Gastroesophageal sphincter (tissue), 3 donors: ENCODE results near the gene RYR2.
"Not testable (repeated sequence)": the region's sequence is repeated elsewhere in the genome, so short reads cannot be mapped to it uniquely, and the experiment has no call there.

Experiments
- EP300 ChIP-seq: sonication (generic); formaldehyde crosslinking; IDR thresholded peaks from one replicate; pipeline ENCODE4 v1.6.1; 2017; ENCODE audit warnings: antibody characterized with exemption, mild to moderate bottlenecking
- POLR2A ChIP-seq, 2 donors: fragments of 450-650 bp; IDR thresholded peaks; one replicate each; pipeline ENCODE4 v1.6.1; 2017; ENCODE audit warnings: antibody characterized with exemption in 2 of 2, mild to moderate bottlenecking in 2 of 2, moderate library complexity in 1 of 2
- POLR2AphosphoS5 ChIP-seq: sonication (generic); formaldehyde crosslinking; IDR thresholded peaks from one replicate; pipeline ENCODE4 v1.6.1; 2017; ENCODE audit warnings: antibody characterized with exemption
- TF ChIP-seq, protein P1 (sequence below), 4 experiments: fragments of 200-600 bp in 2 of 4; fragments of 450-650 bp in 2 of 4; sonication (generic) in 1 of 4; IDR thresholded peaks; one replicate each; pipeline ENCODE4 v1.5.1; 2017 to 2019; ENCODE audit warnings: antibody characterized with exemption in 4 of 4, mild to moderate bottlenecking in 2 of 4, moderate library complexity in 2 of 4

- TF ChIP-seq POLR2A (IDR thresholded peaks at IDR 0.05); EP300; POLR2AphosphoS5: not testable (repeated sequence)
- TF ChIP-seq, protein P1, sequence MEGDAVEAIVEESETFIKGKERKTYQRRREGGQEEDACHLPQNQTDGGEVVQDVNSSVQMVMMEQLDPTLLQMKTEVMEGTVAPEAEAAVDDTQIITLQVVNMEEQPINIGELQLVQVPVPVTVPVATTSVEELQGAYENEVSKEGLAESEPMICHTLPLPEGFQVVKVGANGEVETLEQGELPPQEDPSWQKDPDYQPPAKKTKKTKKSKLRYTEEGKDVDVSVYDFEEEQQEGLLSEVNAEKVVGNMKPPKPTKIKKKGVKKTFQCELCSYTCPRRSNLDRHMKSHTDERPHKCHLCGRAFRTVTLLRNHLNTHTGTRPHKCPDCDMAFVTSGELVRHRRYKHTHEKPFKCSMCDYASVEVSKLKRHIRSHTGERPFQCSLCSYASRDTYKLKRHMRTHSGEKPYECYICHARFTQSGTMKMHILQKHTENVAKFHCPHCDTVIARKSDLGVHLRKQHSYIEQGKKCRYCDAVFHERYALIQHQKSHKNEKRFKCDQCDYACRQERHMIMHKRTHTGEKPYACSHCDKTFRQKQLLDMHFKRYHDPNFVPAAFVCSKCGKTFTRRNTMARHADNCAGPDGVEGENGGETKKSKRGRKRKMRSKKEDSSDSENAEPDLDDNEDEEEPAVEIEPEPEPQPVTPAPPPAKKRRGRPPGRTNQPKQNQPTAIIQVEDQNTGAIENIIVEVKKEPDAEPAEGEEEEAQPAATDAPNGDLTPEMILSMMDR (IDR thresholded peaks at IDR 0.05) = not testable (repeated sequence)
These were observed 236.0 kb downstream of the RYR2 start for GRCh38 chr1:237277994-237278393.
